CD14-positive monocyte (primary cell): ENCODE measurements around the gene ZSCAN10. TPM values are rescaled to one million over a fixed set of nuclear protein-coding genes. Genes with fewer than 3 reads are reported as not detected.
"Not testable (repeated sequence)": the region's sequence is repeated elsewhere in the genome, so short reads cannot be mapped to it uniquely, and the experiment has no call there.

Experiments
- DNase-seq, 3 donors: peaks; one replicate each; pipeline ENCODE4 v3.0.0-alpha.2; 2011 to 2022
- H2AFZ ChIP-seq: 2 replicates; pipeline ENCODE4 v1.6.0; 2012; ENCODE audit warnings: mild to moderate bottlenecking, low read depth, low read length, inconsistent platforms; ENCODE audit not compliant: insufficient read depth, poor library complexity, severe bottlenecking
- H3K27ac ChIP-seq, 2 donors: 1 replicate in 1 of 2; 2 replicates in 1 of 2; pipeline ENCODE4 v1.5.1; 2012 to 2013; ENCODE audit warnings: low read length in 2 of 2, control low read depth in 1 of 2, inconsistent platforms in 1 of 2, low read depth in 1 of 2, mild to moderate bottlenecking in 1 of 2
- H3K27me3 ChIP-seq, 2 donors: one replicate each; pipeline versions ENCODE4 v1.6.0 to v1.6.1; 2011 to 2013; ENCODE audit warnings: low read length in 2 of 2; ENCODE audit not compliant: control insufficient read depth in 2 of 2, insufficient read depth in 2 of 2
- H3K36me3 ChIP-seq, 2 donors: replicated peaks in 1 of 2; 1 replicate in 1 of 2; 2 replicates in 1 of 2; pipeline versions ENCODE4 v1.5.1 to v1.6.1; 2012 to 2013; ENCODE audit warnings: low read length in 2 of 2, control low read depth in 1 of 2, inconsistent platforms in 1 of 2, mild to moderate bottlenecking in 1 of 2; ENCODE audit not compliant: insufficient read depth in 2 of 2, control insufficient read depth in 1 of 2
- H3K4me1 ChIP-seq, 2 donors: 1 replicate in 1 of 2; 2 replicates in 1 of 2; pipeline versions ENCODE4 v1.5.1 to v1.6.1; 2012 to 2013; ENCODE audit warnings: low read length in 2 of 2, control low read depth in 1 of 2, inconsistent platforms in 1 of 2, mild to moderate bottlenecking in 1 of 2, moderate library complexity in 1 of 2; ENCODE audit not compliant: insufficient read depth in 2 of 2, control insufficient read depth in 1 of 2
- H3K4me2 ChIP-seq: replicated peaks from 2 replicates; pipeline ENCODE3; 2012; ENCODE audit warnings: low read length, moderate library complexity, mild to moderate bottlenecking; ENCODE audit not compliant: poor library complexity, severe bottlenecking; ENCODE audit errors: extremely low read depth
- H3K4me3 ChIP-seq, 3 experiments: fragments of 200-600 bp in 1 of 3; sonication (generic) in 1 of 3; replicated peaks in 1 of 3; 1 replicate in 2 of 3; 2 replicates in 1 of 3; pipeline ENCODE4 v1.5.1; 2011 to 2013; ENCODE audit warnings: low read length in 3 of 3, mild to moderate bottlenecking in 3 of 3, control low read depth in 2 of 3, low read depth in 2 of 3, inconsistent platforms in 1 of 3, moderate library complexity in 1 of 3
- H3K79me2 ChIP-seq: 2 replicates; pipeline ENCODE4 v1.6.0; 2012; ENCODE audit warnings: mild to moderate bottlenecking, control low read depth, inconsistent platforms, low read length, moderate library complexity; ENCODE audit not compliant: insufficient read depth
- H3K9ac ChIP-seq: 2 replicates; pipeline ENCODE4 v1.6.0; 2017; ENCODE audit warnings: low read length, mild to moderate bottlenecking; ENCODE audit not compliant: insufficient read depth, poor library complexity, severe bottlenecking
- H3K9me3 ChIP-seq, 2 donors: replicated peaks in 1 of 2; 1 replicate in 1 of 2; 2 replicates in 1 of 2; pipeline versions ENCODE4 v1.5.1 to v1.6.1; 2012 to 2013; ENCODE audit warnings: low read length in 2 of 2, control low read depth in 1 of 2; ENCODE audit not compliant: control insufficient read depth in 1 of 2, insufficient read depth in 1 of 2
- H4K20me1 ChIP-seq: 2 replicates; pipeline ENCODE4 v1.6.0; 2012; ENCODE audit warnings: mild to moderate bottlenecking, low read length, control low read depth, moderate library complexity; ENCODE audit not compliant: insufficient read depth
- H3K27ac Mint-ChIP-seq, 7 donors: one replicate each; pipeline ENCODE4 v1.8.0; 2020; ENCODE audit warnings: mild to moderate bottlenecking in 7 of 7, mixed read lengths in 7 of 7, moderate library complexity in 6 of 7, inconsistent platforms in 2 of 7
- H3K27me3 Mint-ChIP-seq, 3 donors: one replicate each; pipeline ENCODE4 v1.8.0; 2021 to 2022; ENCODE audit warnings: low read depth in 3 of 3, mild to moderate bottlenecking in 3 of 3, mixed read lengths in 3 of 3, moderate library complexity in 3 of 3, inconsistent platforms in 1 of 3
- H3K36me3 Mint-ChIP-seq, 2 donors: one replicate each; pipeline ENCODE4 v1.8.0; 2020; ENCODE audit warnings: mixed read lengths in 2 of 2, inconsistent platforms in 1 of 2, mild to moderate bottlenecking in 1 of 2
- H3K4me1 Mint-ChIP-seq: one replicate; pipeline ENCODE4 v1.8.0; 2020; ENCODE audit warnings: mild to moderate bottlenecking, mixed read lengths
- H3K4me3 Mint-ChIP-seq, 2 donors: one replicate each; pipeline ENCODE4 v1.8.0; 2020; ENCODE audit warnings: mild to moderate bottlenecking in 2 of 2, mixed read lengths in 2 of 2, moderate library complexity in 1 of 2
- H3K9me3 Mint-ChIP-seq, 7 donors: one replicate each; pipeline ENCODE4 v1.8.0; 2020 to 2022; ENCODE audit warnings: mixed read lengths in 7 of 7, mild to moderate bottlenecking in 6 of 7, moderate library complexity in 6 of 7, inconsistent platforms in 2 of 7
- CTCF ChIP-seq: fragments of 200-600 bp; IDR thresholded peaks from one replicate; pipeline ENCODE4 v1.8.0; 2022; ENCODE audit warnings: antibody characterized with exemption, mild to moderate bottlenecking
- WGBS: methylation state at CpG from one replicate; pipeline ENCODE4 v1.1.5; 2013; ENCODE audit warnings: missing lambda C conversion rate; ENCODE audit not compliant: insufficient coverage; 5-methylcytosine and 5-hydroxymethylcytosine counted together
- intact Hi-C, 2 donors: fragments of 100-400 bp; cut with micrococcal nuclease; formaldehyde crosslinking; loops; one replicate each; pipeline versions ENCODE4 v1.15.0 to v1.15.1; 2023
- polyA plus RNA-seq, 3 donors: library from polyadenylated mRNA; depleted of rRNA in 1 of 3; unstranded in 2 of 3; stranded (reverse) in 1 of 3; fragments of 300-500 nt in 2 of 3; fragments of >200 nt in 1 of 3; fragmentation: Illumina TruSeq in 2 of 3; gene quantifications; 1 replicate in 2 of 3; 2 replicates in 1 of 3; pipeline ENCODE4 v1.2.3, GENCODE V29; 2012 to 2021

ZSCAN10 gene
- polyA plus RNA-seq, 3 donors, result 0.29 TPM; not detected in 2

GRCh38 chr16:3054965-3055733 lies 43.9 kb downstream of the ZSCAN10 start:
- no peaks in the 10 kb centered on the region for H3K79me2 ChIP-seq
- H3K4me3 ChIP-seq, result peak overlapping the region in 1 of 3 experiments; percentile 58
- peak overlapping the region; percentile 54 to 78 for H3K27ac ChIP-seq
- H3K36me3 ChIP-seq, result no peaks in the 10 kb centered on the region
- H4K20me1 ChIP-seq, result no peaks in the 10 kb centered on the region
- Mint-ChIP-seq H3K4me1 (peaks cover 72% of the 10 kb centered on the region), H3K9me3 (peaks cover 0 to 1% (median 0%) of the 10 kb centered on the region in 7 donors), H3K4me3 (peak overlapping the region; percentile 70 to 74), H3K27ac (peak overlapping the region; percentile 85 to 93 (median 89)), H3K36me3 (peaks cover 22 to 39% of the 10 kb centered on the region in 2 donors), H3K27me3 (peaks cover 3 to 8% (median 8%) of the 10 kb centered on the region in 3 donors)
- H3K9me3 ChIP-seq, result no peaks in the 10 kb centered on the region
- H3K4me1 ChIP-seq, result peaks cover 84 to 98% of the 10 kb centered on the region in 2 donors
- peak; percentile 60 to 76 (median 65) for DNase-seq
- no peaks in the 10 kb centered on the region for H3K27me3 ChIP-seq
- peak overlapping the region; percentile 64 for H3K4me2 ChIP-seq
- WGBS, result 51% methylated on average over 12 of the region's 17 CpGs
- no peak for TF ChIP-seq CTCF
- H2AFZ ChIP-seq, result peak overlapping the region; percentile 59
- intact Hi-C loops, result loop anchor here in 1 of 2 donors (5.0 kb wide), 1 partner anchor 72 kb away; no protein-coding TSS in a partner anchor
- peak overlapping the region; percentile 24 for H3K9ac ChIP-seq

GRCh38 chr16:3053330-3053710 lies 45.8 kb downstream of the ZSCAN10 start:
- H3K27ac ChIP-seq, H3K9ac ChIP-seq, intact Hi-C loops, H4K20me1 ChIP-seq, H3K4me2 ChIP-seq, H3K79me2 ChIP-seq, H3K9me3 ChIP-seq, H3K9me3 Mint-ChIP-seq, H3K36me3 ChIP-seq, H2AFZ ChIP-seq, H3K4me3 Mint-ChIP-seq, H3K27me3 ChIP-seq, DNase-seq: not testable (repeated sequence)
- whole genome bisulfite sequencing, result no CpG with 5 or more reads among the region's 13 CpGs
- Histone ChIP-seq H3K4me1 (peaks cover 91 to 100% of the 10 kb centered on the region in 2 donors), H3K4me3 (peak overlapping the region in 1 of 3 experiments; percentile 36)
- H3K27me3 Mint-ChIP-seq, result peaks cover 3 to 11% (median 10%) of the 10 kb centered on the region in 3 donors
- H3K36me3 Mint-ChIP-seq, result peaks cover 24 to 46% of the 10 kb centered on the region in 2 donors
- H3K27ac Mint-ChIP-seq, result peak overlapping the region in 2 of 7 donors; percentile 35 to 76
- H3K4me1 Mint-ChIP-seq, result peaks cover 77% of the 10 kb centered on the region

GRCh38 chr16:3052571-3053329 lies 46.3 kb downstream of the ZSCAN10 start:
- H3K9me3 Mint-ChIP-seq, H3K27me3 ChIP-seq, H3K9ac ChIP-seq, H2AFZ ChIP-seq, H4K20me1 ChIP-seq, H3K9me3 ChIP-seq, DNase-seq, H3K27ac Mint-ChIP-seq, H3K4me2 ChIP-seq, intact Hi-C loops, H3K27ac ChIP-seq, H3K36me3 ChIP-seq, H3K79me2 ChIP-seq, H3K4me3 ChIP-seq: not testable (repeated sequence)
- Mint-ChIP-seq H3K27me3 (peaks cover 3 to 11% (median 11%) of the 10 kb centered on the region in 3 donors), H3K36me3 (peaks cover 24 to 46% of the 10 kb centered on the region in 2 donors), H3K4me3 (peak overlapping the region in 1 of 2 donors; percentile 46), H3K4me1 (peaks cover 82% of the 10 kb centered on the region)
- H3K4me1 ChIP-seq, result peaks cover 92 to 100% of the 10 kb centered on the region in 2 donors
- no CpG with 5 or more reads among the region's 12 CpGs for WGBS
